ENCODE measurements around the gene PER1. TPM values are rescaled to one million over a fixed set of nuclear protein-coding genes. Genes with fewer than 3 reads are reported as not detected.

The PER1 gene
- total and polyA plus RNA-seq, 2 of the 8 experiments (the other 6 are each of a cell fraction or from before 2014, with no cell fraction given) = 9.6 to 38.0 TPM

GRCh38 chr17:8121407-8121680, 30.9 kb downstream of the PER1 start (continued):
- no peak for TF ChIP-seq HDAC6 (IDR thresholded peaks at IDR 0.05; ENCODE audit: low read depth, low read length)
- no peak for TF ChIP-seq NANOG (IDR thresholded peaks at IDR 0.05; ENCODE audit: insufficient read depth, low read depth, low read length, poor library complexity, severe bottlenecking)
- no peak for TF ChIP-seq SIN3A (conservative IDR thresholded peaks at IDR 0.05 in 1 of 2, IDR thresholded peaks at IDR 0.05 in 1 of 2; ENCODE audit: low read depth in 1 of 2, low read length in 2 of 2)
- no peak for TF ChIP-seq TEAD4 (IDR thresholded peaks at IDR 0.05; ENCODE audit: low read depth, low read length)
- no peak for TF ChIP-seq POU5F1 (IDR thresholded peaks at IDR 0.05; ENCODE audit: low read depth, low read length)
- TF ChIP-seq TCF12 (IDR thresholded peaks at IDR 0.05; ENCODE audit: low read depth, low read length) = no peak
- no peak for TF ChIP-seq CHD7 (IDR thresholded peaks at IDR 0.05; ENCODE audit: insufficient replicate concordance, low read length)
- no peak for TF ChIP-seq CHD1 (IDR thresholded peaks at IDR 0.05; ENCODE audit: low read depth, low read length)

Measured in H1 (cell line).